ENCODE data around the gene TEX19. TPM values are rescaled to one million over a fixed set of nuclear protein-coding genes. Genes with fewer than 3 reads are reported as not detected.

TEX19 gene, protein sequence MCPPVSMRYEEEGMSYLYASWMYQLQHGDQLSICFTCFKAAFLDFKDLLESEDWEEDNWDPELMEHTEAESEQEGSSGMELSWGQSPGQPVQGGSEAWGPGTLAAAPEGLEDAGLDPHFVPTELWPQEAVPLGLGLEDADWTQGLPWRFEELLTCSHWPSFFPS
- total RNA-seq = not detected

DNA sequence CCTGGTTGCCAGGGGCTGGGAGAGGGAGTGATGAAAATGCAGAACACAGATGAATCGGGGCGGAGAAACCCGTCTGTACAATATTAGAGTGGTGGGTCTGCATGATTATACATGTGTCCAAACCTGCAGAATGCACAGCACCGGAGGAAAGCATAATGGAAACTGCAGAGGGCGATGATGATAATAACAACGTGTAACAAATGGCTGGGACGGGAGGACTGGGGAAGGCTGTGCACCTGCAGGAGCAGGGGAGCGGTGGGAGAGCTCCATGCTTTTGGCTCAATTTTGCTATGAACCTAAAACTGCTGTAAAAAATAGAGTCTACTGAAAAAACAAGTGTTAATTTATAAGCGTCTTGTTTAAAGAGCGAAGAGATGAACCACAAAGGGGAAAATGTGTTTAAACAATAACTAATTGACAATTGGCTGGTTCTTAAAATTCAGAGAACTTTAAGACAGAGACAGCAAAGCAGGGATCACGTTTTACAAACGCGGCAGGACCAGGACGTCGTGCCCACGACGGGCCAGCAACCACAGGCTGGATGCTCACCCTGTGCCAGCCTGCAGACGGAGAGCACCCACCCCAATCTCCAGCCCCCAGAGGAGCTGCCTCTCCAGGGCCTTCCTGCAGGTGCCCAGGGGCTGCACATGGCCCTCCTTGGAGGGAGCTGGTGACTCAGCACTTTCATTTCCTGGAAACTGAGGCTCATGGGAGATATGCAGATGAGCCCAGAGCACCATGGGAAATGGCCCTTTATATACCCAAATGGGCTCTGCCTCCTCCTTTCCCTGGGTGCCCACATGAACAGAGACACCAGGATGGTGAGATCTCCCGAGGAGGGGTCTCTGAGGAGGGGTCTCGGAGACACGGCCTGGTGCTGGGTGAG is at the start of gene TEX19:
Gene TEX19, plus strand, starts transcription at position 783 of the 886 bp plus-strand sequence. CDS start 2,904 bp downstream, outside the sequence.
- no peak for DNase-seq (ENCODE audit: low spot score)

DNA sequence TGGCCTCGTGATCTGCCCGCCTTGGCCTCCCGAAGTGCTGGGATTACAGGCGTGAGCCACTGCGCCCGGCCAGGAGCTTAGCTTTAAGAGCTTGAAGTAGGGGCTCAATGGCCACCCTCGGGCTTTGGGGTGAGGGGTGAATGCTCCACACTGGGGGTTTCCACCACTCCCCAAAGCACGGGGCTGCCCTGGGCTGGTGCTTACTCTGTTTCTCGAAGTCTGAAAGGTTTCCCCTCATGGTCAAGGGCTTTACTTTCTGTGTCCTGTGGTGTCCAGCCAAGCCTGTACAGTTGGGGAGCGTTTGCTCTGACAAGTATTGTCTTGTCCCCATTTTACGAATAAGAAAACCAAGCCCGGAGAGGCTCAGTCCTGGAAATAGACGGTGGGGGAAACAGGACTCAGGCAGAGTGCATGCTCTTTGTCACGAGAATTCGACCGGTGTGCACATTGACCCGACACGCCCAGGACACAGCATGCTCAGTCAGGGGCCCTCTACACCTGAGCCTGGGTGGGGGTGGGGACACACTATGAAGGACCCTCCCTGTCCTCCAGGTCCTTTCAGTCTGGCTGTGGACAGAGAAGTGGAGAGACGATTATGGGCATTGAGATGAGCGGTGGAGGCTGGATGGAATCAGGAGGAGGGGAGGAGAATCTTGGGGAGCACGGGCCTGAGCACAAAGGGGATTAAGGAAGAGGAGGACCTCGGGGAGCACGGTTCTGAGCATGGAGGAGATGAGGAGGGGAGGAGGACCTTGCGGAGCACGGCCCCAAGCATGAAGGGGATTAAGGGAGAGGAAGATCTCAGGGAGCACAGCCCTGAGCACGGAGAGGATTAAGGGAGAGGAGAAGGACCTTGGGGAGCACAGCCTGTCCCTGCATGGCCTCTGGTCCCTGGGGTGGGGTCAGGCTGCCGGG is 49.1 kb upstream of the TEX19 start:
- DNase-seq (ENCODE audit: low spot score) = no peak

DNA sequence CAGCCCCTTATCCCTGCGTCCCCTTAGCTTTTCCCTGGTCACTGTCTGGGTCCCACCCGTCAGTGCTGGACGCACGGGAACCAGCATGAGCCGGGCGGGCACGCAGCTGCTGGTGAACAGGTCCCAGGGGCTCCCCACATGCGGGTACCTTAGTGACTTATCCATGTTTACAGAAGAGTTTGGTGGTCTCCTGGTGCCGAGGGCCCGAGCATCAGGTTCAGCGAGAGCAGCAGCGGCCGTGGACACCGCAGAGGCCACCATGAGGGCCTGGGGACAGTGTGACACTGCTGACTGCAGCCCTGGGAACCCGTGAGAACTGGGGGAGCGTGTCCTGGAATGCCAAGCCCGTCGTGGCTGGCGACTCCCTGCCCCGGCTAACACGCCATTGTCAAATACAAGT is 48.2 kb upstream of the TEX19 start:
- DNase-seq (ENCODE audit: low spot score) = no peak

DNA sequence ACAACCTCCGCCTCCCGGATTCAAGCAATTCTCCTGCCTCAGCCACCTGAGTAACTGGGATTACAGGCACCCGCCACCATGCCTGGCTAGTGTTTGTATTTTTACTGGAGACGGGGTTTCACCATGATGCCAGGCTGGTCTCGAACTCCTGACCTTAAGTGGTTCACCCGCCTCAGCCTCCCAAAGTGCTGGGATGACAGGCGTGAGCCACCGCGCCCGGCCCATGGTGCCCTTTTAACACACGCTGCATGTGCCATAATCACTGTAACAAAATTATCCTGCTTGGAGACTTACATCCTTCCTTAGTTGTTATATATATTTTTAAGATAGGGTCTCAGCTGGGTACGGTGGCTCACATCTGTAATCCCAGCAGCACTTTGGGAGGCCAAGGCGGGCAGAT is 47.1 kb upstream of the TEX19 start:
- DNase-seq (ENCODE audit: low spot score) = no peak

DNA sequence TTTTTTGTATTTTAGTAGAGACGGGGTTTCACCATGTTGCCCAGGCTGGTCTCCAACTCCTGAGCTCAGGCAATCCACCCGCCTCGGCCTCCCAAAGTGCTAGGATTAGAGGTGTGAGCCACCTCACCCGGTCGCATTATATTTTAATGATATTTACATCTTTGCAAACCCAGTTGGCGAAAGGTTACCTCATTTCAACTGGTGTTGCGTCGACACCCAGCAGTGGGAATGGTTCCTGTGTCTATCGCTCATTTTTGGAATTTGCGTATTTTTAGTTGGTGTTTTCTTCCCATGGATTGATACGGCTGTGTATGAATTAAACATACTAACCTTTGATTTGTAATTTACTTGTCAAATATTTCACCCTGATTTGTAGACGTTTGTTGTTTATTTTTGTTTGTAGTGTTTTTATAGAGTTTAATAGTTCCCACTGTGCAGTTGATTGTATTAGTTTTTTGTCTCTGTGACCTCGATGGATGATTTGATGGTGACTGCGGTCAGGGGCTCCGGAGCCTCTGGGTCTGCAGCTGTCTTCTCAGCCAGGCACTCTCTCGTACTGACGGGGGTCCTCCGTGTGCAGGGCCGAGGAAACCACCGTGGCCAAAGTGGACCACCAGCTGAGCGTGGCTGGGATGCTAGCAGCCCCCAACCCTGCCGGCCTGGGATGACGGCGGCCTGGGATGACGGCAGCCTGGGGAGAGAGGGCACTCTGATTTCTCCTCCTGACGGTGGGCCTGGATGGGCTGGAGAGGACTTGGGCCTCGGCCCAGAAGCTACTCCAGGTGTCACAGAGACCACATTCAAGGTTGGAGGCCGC is 45.6 kb upstream of the TEX19 start:
- DNase-seq (ENCODE audit: low spot score) = no peak

DNA sequence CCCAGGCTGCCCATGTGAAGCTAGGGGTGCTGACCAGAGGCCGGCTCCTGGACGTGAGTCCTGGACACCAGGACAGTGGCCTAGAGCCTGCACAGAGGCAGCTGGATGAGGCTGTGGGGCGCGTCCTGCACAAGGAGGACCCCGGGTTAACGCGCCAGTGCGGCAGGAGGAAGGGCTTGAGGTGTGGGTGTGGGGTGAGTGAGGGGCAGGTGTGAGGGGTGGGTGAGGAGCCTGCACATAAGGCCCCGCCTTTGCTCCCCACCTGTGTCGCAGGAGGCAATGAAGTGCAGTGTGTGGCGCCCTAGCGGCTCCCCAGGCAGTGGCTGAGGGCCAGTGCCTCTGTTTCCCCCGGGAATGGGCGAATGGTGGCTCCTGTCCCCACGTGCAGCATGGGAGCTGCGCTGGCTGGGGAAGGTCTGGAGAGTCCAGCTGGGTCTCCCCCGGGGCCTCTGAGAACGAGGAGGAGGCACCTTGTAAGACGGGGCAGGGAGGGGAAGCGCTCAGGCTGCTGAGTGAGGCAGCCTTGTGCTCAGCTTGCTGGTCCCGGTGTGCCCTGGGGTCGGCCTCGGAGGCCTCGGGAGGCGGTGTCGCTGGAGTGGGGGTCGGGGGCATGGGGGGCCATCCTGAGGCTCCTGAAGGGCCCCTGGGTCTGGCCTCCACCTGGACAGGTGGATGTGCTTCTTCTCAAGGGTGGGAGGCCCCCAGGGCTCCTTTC is 44.9 kb upstream of the TEX19 start:
- no peak for DNase-seq (ENCODE audit: low spot score)

DNA sequence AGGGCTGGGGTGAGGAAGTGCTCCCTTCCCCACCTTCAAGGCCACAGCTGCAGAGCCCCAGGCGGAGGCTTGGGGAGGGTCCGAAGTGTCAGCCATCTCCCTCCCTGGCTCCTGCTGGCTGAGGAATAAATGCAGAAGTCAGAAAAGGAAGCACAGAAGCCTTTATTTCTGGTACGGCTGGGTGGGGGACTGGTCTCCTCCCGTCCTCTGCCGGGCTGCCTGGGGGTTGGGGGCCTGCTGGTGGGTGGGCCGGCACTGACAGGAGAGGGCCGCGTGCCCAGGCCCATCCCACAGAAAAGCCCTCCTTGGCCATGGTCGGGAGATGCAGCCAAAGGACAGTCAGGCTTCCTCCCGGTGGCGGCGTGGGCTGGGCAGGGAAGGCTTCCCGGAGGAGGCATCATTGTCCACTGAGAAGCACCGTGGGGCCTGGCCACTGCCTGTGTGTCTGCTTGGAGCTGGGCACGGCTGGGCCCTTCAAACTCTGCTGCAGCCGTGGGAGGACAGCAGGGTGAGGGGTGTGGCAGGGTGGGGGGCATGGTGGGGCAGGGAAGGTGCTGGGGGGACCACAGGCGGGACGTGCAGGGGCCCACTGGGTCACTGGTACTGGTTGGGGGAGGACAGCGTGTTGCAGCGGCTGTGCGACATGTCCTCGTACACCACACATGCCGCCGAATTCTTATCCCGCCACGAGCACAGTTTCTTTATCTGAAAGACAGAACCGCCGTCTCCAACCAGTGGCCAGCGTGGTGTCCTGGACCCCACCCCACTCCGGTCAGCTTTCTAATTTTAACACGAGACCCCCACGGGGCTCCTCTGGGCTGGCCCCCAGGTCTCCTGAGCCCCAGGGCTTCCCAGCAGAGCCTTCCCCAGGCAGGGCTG is 44.1 kb upstream of the TEX19 start:
- no peak for DNase-seq (ENCODE audit: low spot score)

DNA sequence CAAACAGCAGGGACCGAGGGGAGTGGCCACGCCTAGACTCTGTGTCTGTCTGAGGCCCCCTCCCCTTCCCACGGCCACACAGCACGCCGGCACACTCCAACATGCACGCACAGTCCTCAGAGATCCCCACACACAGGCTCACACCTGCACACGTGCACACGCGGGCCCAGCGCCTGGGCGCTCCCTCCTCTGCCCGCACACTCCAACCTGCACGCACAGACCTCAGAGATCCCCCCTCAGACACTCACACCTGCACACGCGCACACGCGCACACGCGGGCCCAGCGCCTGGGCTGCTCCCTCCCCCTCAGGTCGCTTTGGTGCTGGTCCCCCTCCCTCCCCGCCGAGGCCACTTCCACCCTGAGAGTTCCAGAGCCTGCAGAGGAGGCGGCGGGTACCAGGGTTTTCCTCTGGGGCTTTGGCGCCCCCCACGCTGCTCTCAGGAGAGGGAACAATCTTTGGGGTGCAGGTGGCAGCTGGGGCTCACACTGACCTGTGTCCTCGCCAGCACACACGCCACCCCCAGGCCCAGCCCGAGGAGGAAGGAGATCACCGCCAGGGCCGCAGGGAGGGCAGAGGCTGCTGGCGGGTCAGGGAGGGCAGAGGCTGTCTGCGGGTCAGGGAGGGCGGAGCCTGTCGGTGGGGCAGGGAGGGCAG is 43.2 kb upstream of the TEX19 start:
- no peak for DNase-seq (ENCODE audit: low spot score)

DNA sequence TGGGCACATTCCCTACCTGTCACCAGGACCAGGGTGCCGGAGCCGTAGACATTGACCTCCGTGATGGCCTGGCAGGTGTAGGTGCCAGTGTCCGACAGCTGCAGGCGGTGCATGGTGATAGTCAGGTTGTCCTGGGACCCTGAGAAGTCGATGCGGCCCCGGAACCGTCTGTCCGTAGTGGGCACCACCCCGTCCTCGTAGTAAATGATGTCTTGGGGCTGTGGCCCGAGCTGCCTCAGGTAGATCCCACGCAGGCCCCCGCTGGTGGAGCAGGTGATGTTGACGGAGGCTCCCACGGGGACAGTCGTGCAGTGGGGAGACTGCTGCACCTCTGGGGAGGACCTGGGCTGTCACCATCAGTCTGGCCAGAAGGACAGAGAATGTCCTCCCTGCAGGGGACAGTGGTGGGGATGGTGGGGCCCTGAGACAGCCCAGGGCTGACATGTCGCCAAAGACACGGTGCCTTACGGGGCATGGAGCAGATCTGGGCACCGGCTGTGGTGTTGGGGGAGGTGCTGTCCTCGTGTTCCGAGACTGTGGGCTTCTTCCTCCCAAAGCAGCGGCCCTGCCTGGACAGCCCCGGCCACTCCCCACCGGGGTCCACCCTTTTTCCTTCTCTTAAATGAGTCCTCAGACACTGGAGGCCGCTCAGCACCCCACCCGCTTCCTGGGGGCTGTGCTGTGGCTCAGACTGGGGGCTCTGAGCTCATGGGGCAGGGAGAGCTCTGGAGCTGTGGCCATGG is 42.2 kb upstream of the TEX19 start:
- no peak for DNase-seq (ENCODE audit: low spot score)

DNA sequence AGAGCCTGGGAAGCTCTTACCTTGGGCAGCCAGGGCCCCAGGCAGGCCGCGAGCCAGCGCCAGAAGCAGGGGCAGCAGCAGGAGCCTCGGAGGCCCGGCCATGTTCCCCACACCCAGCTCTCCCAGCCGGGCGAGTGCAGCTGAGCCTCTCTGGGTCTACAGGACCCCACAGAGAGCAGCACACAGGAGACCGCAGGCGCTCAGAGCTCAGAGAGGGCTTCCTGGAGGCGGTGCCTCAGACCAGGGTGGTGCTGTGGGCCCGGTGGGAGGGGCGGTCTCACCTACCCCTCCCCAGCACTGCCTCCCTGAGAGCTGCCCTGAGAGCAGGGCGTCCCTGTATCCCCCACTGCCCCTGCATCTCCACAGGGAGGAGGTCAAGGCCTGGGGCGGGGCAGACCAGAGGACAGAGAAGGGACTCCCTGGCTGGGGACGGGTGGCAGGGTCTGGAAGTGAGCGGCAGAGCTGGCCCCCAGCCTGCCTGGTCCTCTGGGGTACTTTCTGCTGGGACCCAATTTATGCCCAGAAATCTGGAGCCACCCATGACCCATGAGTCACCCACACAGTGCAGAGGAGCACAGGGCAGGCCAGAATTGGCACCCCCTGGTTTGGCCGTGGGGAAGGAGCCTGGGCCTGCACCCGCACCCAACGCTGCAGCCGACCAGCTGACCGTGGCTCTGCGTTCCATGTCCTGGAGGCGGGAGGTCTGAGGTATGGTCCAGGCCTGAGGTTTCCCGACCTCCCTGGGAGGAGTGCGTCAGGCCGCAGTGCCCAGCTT is 41.5 kb upstream of the TEX19 start, which contains the start of gene CD7:
Gene CD7, minus strand, starts transcription at position 215 of the 775 bp plus-strand sequence. Its CDS starts 113 bp downstream, at position 102.
- DNase-seq (ENCODE audit: low spot score) = no peak

DNA sequence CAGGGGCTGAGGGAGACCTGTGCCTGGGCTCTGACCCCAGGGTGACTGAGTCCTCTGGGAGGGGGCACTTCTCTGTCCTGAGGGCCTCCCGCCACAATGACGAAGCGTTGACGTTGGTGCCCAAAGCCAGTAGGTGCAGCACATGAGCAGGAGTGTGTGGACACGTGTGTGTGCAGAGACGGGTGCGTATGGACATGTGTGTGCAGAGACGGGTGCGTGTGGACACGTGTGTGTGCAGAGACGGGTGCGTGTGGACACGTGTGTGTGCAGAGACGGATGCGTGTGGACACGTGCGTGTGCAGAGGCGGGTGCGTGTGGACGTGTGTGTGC is 40.9 kb upstream of the TEX19 start:
- DNase-seq (ENCODE audit: low spot score) = no peak

DNA sequence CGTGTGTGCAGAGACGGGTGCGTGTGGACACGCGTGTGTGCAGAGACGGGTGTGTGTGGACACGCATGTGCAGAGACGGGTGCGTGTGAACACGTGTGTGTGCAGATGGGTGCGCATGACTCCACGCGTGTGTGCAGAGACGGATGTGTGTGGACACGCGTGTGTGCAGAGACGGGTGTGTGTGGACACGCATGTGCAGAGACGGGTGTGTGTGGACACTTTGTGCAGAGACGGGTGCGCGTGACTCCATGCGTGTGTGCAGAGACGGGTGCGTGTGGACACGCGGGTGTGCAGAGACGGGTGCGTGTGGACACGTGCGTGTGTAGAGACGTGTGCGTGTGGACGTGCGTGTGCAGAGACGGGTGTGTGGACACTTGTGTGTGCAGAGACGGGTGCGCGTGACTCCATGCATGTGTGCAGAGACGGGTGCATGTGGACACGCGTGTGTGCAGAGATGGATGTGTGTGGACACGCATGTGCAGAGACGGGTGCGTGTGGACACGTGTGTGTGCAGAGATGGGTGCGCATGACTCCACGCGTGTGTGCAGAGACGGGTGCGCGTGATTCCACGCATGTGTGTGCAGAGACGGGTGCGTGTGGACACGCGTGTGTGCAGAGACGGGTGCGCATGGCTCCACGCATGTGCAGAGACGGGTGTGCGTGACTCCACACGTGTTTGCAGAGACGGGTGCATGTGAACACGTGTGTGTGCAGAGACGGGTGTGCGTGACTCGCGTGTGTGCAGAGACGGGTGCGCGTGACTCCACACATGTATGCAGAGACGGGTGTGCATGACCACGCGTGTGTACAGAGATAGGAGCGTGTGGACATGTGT is 40.1 kb upstream of the TEX19 start:
- DNase-seq (ENCODE audit: low spot score) = no peak

DNA sequence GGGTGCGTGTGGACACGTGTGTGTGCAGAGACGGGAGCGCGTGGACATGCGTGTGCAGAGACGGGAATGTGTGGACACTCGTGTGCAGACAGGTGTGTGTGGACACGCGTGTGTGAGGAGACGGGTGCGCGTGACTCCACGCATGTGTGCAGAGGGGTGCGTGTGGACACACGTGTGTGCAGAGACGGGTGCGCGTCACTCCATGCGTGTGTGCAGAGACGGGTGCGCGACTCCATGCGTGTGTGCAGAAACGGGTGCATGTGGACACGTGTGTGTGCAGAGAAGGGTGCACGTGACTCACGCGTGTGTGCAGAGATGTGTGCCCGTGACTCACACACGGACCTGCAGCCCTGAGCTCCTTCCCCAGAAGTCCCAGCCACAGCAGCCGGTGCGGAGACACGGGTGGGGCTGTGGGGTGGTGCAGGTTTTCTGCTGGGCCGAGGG is 39.4 kb upstream of the TEX19 start:
- no peak for DNase-seq (ENCODE audit: low spot score)

DNA sequence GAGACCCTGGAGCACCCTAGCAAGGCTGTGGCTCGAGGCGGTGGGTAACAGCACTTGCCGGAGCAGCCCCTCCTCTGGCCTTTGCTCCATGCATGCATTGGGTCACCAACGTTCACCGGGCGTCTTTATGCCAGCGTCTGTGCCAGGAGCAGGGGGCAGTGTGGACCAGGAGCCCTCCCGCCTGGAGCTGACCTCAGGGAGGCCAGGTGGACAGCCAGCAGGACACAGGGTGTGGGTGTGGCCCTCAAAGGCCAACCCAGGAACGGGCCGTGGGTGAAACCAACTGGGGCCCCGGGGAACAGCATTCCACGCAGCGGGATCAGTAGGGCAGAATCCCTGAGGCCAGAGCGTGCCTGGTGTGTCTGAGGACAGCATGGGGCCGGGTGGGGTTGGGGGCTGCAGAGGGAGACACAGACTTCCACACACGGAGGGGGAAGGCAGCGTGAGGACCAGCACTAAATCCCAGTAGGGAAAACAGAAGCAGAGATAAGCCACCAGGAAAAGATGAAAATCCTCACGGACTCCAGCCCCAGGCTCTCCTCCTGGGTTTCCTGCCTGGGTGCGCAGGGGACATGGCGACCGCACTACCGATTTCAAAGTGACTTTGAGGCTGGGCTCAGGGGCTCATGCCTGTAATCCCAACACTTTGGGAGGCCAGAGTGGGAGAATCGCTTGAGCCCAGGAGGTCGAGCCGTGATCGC is 38.8 kb upstream of the TEX19 start:
- no peak for DNase-seq (ENCODE audit: low spot score)

DNA sequence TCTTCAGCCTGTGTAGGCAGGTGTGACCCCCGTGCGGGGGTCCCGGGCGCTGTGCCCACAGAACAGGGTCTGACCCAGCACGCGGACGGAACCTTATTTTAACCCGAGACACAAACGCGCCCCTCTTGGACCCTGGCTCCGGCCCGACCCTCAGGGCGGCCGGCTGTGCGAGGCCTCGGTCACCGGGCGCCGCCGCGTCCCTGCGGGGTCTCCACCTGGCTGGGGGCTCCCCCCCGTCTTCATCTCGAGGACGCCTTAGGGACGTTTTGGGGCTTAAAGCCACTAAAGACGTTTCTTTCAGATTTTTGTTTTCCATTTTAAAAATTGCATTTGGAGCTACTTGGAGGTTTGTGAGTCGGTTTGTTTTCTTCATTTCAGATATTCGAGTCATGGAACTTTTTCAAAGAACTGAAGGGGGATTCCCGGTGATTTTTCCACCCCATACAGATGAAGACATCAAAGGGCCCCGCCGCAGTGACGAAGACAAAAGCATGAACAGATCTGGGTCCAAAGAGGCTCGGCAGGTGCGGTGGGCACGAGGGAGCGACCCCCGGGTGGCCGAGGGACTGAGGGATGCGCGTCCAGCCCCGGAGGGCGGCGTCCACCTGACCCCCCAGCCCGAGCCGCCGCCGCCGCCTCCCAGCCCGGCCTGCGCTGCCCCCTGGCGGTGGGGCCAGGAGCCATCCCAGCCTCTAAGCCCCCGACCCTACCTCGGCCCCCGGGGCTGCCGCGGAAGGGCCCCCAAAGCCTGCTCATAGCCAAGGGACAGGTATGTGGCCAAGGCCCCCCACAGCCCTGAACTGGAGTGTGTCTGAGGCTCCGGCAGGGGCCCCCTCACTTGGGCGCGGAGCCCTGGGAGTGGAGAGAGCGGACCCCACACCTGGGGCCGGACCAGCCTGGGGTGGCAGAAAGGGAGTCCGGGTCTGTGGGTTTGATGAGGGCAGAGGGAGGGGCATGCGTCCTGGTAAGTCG is 37.8 kb upstream of the TEX19 start:
- no peak for DNase-seq (ENCODE audit: low spot score)

Data from ureter (tissue), 1 donor.